Activated naive CD4-positive, alpha-beta T cell treated with anti-CD3 and anti-CD28 coated beads, Interleukin-2, amount 10 ng/mL, durations not matched to agents 7 days and 5 days (primary cell): Measurements from ENCODE around the gene PARM1.

Source experiments
- CTCF ChIA-PET: fragments of 350-600 bp; sonication (Branson Sonifier 250); formaldehyde crosslinking; loops from one replicate; lab custom pipeline; 2021; ENCODE audit warnings: antibody characterized with exemption; lab: Charles Lee
- DNase-seq: peaks from one replicate; pipeline ENCODE4 v3.0.0-alpha.2; 2020
- H3K27ac Mint-ChIP-seq: one replicate; pipeline ENCODE4 v1.8.0; 2021; ENCODE audit warnings: mild to moderate bottlenecking, moderate library complexity, mixed read lengths
- H3K27me3 Mint-ChIP-seq: one replicate; pipeline ENCODE4 v1.8.0; 2021; ENCODE audit warnings: mild to moderate bottlenecking, mixed read lengths
- H3K36me3 Mint-ChIP-seq: one replicate; pipeline ENCODE4 v1.8.0; 2021; ENCODE audit warnings: mixed read lengths
- H3K4me1 Mint-ChIP-seq: one replicate; pipeline ENCODE4 v1.8.0; 2021; ENCODE audit warnings: mixed read lengths
- H3K4me3 Mint-ChIP-seq: one replicate; pipeline ENCODE4 v1.8.0; 2021; ENCODE audit warnings: mild to moderate bottlenecking, moderate library complexity, mixed read lengths
- H3K9me3 Mint-ChIP-seq: one replicate; pipeline ENCODE4 v1.8.0; 2021; ENCODE audit warnings: mixed read lengths

Gene PARM1

GRCh38 chr4:75042601-75043208, 109.8 kb downstream of the PARM1 start:
- H3K4me1 Mint-ChIP-seq: no peaks in the 10 kb centered on the region
- DNase-seq: no peak
- no peak overlapping the region for H3K27ac Mint-ChIP-seq
- no peaks in the 10 kb centered on the region for H3K9me3 Mint-ChIP-seq
- H3K4me3 Mint-ChIP-seq: no peak overlapping the region
- H3K36me3 Mint-ChIP-seq: no peaks in the 10 kb centered on the region
- CTCF ChIA-PET: no interaction called here
- no peaks in the 10 kb centered on the region for H3K27me3 Mint-ChIP-seq

GRCh38 chr4:75046226-75046625, 113.3 kb downstream of the PARM1 start:
- Mint-ChIP-seq H3K27me3 (no peaks in the 10 kb centered on the region), H3K27ac (no peak overlapping the region), H3K4me3 (no peak overlapping the region), H3K4me1 (no peaks in the 10 kb centered on the region), H3K36me3 (no peaks in the 10 kb centered on the region), H3K9me3 (no peaks in the 10 kb centered on the region)
- no peak for DNase-seq
- CTCF ChIA-PET: no interaction called here

GRCh38 chr4:75046641-75047040, 113.7 kb downstream of the PARM1 start:
- no peak overlapping the region for H3K27ac Mint-ChIP-seq
- CTCF ChIA-PET: no interaction called here
- H3K4me1 Mint-ChIP-seq: no peaks in the 10 kb centered on the region
- H3K27me3 Mint-ChIP-seq: no peaks in the 10 kb centered on the region
- no peak overlapping the region for H3K4me3 Mint-ChIP-seq
- no peak for DNase-seq
- no peaks in the 10 kb centered on the region for H3K36me3 Mint-ChIP-seq
- no peaks in the 10 kb centered on the region for H3K9me3 Mint-ChIP-seq

GRCh38 chr4:75048208-75048879, 115.4 kb downstream of the PARM1 start:
- Mint-ChIP-seq H3K27ac (no peak overlapping the region), H3K27me3 (no peaks in the 10 kb centered on the region), H3K4me3 (no peak overlapping the region), H3K4me1 (no peaks in the 10 kb centered on the region), H3K36me3 (no peaks in the 10 kb centered on the region), H3K9me3 (no peaks in the 10 kb centered on the region)
- CTCF ChIA-PET: no interaction called here
- no peak for DNase-seq

GRCh38 chr4:75051431-75051830, 118.5 kb downstream of the PARM1 start:
- DNase-seq: no peak
- no peak overlapping the region for H3K27ac Mint-ChIP-seq
- H3K4me3 Mint-ChIP-seq: no peak overlapping the region
- H3K4me1 Mint-ChIP-seq: no peaks in the 10 kb centered on the region
- CTCF ChIA-PET: interaction anchor here (0.9 kb wide), 1 partner anchor 324 kb away, joined by 3 read pairs; no protein-coding TSS in a partner anchor
- no peaks in the 10 kb centered on the region for H3K9me3 Mint-ChIP-seq
- no peaks in the 10 kb centered on the region for H3K36me3 Mint-ChIP-seq
- H3K27me3 Mint-ChIP-seq: no peaks in the 10 kb centered on the region

- DNase-seq: no peak
- CTCF ChIA-PET: no interaction called here
- no peaks in the 10 kb centered on the region for H3K9me3 Mint-ChIP-seq
- H3K36me3 Mint-ChIP-seq: no peaks in the 10 kb centered on the region
- H3K4me3 Mint-ChIP-seq: no peak overlapping the region
- no peak overlapping the region for H3K27ac Mint-ChIP-seq
- no peaks in the 10 kb centered on the region for H3K27me3 Mint-ChIP-seq
- no peaks in the 10 kb centered on the region for H3K4me1 Mint-ChIP-seq
Observed at GRCh38 chr4:75053352-75053751, 120.4 kb downstream of the PARM1 start.

GRCh38 chr4:75054078-75054477, 121.2 kb downstream of the PARM1 start:
- no peaks in the 10 kb centered on the region for H3K9me3 Mint-ChIP-seq
- H3K36me3 Mint-ChIP-seq: no peaks in the 10 kb centered on the region
- H3K4me3 Mint-ChIP-seq: no peak overlapping the region
- CTCF ChIA-PET: no interaction called here
- no peaks in the 10 kb centered on the region for H3K27me3 Mint-ChIP-seq
- no peaks in the 10 kb centered on the region for H3K4me1 Mint-ChIP-seq
- DNase-seq: no peak
- H3K27ac Mint-ChIP-seq: no peak overlapping the region

- CTCF ChIA-PET: no interaction called here
- DNase-seq: no peak
- H3K27me3 Mint-ChIP-seq: no peaks in the 10 kb centered on the region
- no peaks in the 10 kb centered on the region for H3K4me1 Mint-ChIP-seq
- no peak overlapping the region for H3K27ac Mint-ChIP-seq
- H3K36me3 Mint-ChIP-seq: no peaks in the 10 kb centered on the region
- no peak overlapping the region for H3K4me3 Mint-ChIP-seq
- no peaks in the 10 kb centered on the region for H3K9me3 Mint-ChIP-seq
Observed at GRCh38 chr4:75056277-75056676, 123.4 kb downstream of the PARM1 start.

- CTCF ChIA-PET: no interaction called here
- Mint-ChIP-seq H3K27ac (no peak overlapping the region), H3K9me3 (no peaks in the 10 kb centered on the region), H3K27me3 (no peaks in the 10 kb centered on the region), H3K4me3 (no peak overlapping the region), H3K36me3 (no peaks in the 10 kb centered on the region), H3K4me1 (no peaks in the 10 kb centered on the region)
- DNase-seq: no peak
Observed at GRCh38 chr4:75057369-75057768, 124.5 kb downstream of the PARM1 start.

GRCh38 chr4:75058486-75058885, 125.6 kb downstream of the PARM1 start:
- Mint-ChIP-seq H3K27ac (no peak overlapping the region), H3K36me3 (no peaks in the 10 kb centered on the region), H3K4me3 (no peak overlapping the region), H3K9me3 (no peaks in the 10 kb centered on the region), H3K4me1 (no peaks in the 10 kb centered on the region), H3K27me3 (no peaks in the 10 kb centered on the region)
- no peak for DNase-seq
- CTCF ChIA-PET: no interaction called here

GRCh38 chr4:75063433-75063832, 130.5 kb downstream of the PARM1 start:
- Mint-ChIP-seq H3K9me3 (no peaks in the 10 kb centered on the region), H3K27ac (no peak overlapping the region), H3K36me3 (no peaks in the 10 kb centered on the region), H3K27me3 (no peaks in the 10 kb centered on the region), H3K4me3 (no peak overlapping the region), H3K4me1 (no peaks in the 10 kb centered on the region)
- DNase-seq: no peak
- CTCF ChIA-PET: no interaction called here

GRCh38 chr4:75065909-75066308, 133.0 kb downstream of the PARM1 start:
- Mint-ChIP-seq H3K27me3 (no peaks in the 10 kb centered on the region), H3K4me3 (no peak overlapping the region)

GRCh38 chr4:75069493-75070074, 136.7 kb downstream of the PARM1 start:
- CTCF ChIA-PET: no interaction called here
- H3K4me1 Mint-ChIP-seq: no peaks in the 10 kb centered on the region

More at GRCh38 chr4:75065909-75066308, 133.0 kb downstream of the PARM1 start:
- Mint-ChIP-seq H3K27ac (no peak overlapping the region), H3K9me3 (no peaks in the 10 kb centered on the region), H3K36me3 (no peaks in the 10 kb centered on the region), H3K4me1 (no peaks in the 10 kb centered on the region)
- no peak for DNase-seq
- CTCF ChIA-PET: no interaction called here

GRCh38 chr4:75071317-75071716, 138.4 kb downstream of the PARM1 start:
- Mint-ChIP-seq H3K4me3 (no peak overlapping the region), H3K36me3 (no peaks in the 10 kb centered on the region), H3K27ac (no peak overlapping the region)

More at GRCh38 chr4:75069493-75070074, 136.7 kb downstream of the PARM1 start:
- no peak overlapping the region for H3K27ac Mint-ChIP-seq
- no peaks in the 10 kb centered on the region for H3K27me3 Mint-ChIP-seq
- H3K36me3 Mint-ChIP-seq: no peaks in the 10 kb centered on the region
- peaks cover 2% of the 10 kb centered on the region for H3K9me3 Mint-ChIP-seq
- DNase-seq: no peak
- H3K4me3 Mint-ChIP-seq: no peak overlapping the region

GRCh38 chr4:75080888-75081287, 148.0 kb downstream of the PARM1 start:
- Mint-ChIP-seq H3K4me1 (no peaks in the 10 kb centered on the region), H3K27me3 (no peaks in the 10 kb centered on the region), H3K9me3 (peaks cover under 1% of the 10 kb centered on the region), H3K36me3 (no peaks in the 10 kb centered on the region), H3K27ac (no peak overlapping the region), H3K4me3 (no peak overlapping the region)
- CTCF ChIA-PET: no interaction called here
- no peak for DNase-seq

More at GRCh38 chr4:75071317-75071716, 138.4 kb downstream of the PARM1 start:
- H3K27me3 Mint-ChIP-seq: no peaks in the 10 kb centered on the region
- no peaks in the 10 kb centered on the region for H3K4me1 Mint-ChIP-seq
- peaks cover 9% of the 10 kb centered on the region for H3K9me3 Mint-ChIP-seq
- no peak for DNase-seq
- CTCF ChIA-PET: no interaction called here
